NCI-H1436 (cell line): Measurements from ENCODE around the gene TSPAN18.

ENCODE experiments used
- DNase-seq: peaks from one replicate; lab custom pipeline; 2025; lab: John Stamatoyannopoulos, UW

TSPAN18 gene

DNA sequence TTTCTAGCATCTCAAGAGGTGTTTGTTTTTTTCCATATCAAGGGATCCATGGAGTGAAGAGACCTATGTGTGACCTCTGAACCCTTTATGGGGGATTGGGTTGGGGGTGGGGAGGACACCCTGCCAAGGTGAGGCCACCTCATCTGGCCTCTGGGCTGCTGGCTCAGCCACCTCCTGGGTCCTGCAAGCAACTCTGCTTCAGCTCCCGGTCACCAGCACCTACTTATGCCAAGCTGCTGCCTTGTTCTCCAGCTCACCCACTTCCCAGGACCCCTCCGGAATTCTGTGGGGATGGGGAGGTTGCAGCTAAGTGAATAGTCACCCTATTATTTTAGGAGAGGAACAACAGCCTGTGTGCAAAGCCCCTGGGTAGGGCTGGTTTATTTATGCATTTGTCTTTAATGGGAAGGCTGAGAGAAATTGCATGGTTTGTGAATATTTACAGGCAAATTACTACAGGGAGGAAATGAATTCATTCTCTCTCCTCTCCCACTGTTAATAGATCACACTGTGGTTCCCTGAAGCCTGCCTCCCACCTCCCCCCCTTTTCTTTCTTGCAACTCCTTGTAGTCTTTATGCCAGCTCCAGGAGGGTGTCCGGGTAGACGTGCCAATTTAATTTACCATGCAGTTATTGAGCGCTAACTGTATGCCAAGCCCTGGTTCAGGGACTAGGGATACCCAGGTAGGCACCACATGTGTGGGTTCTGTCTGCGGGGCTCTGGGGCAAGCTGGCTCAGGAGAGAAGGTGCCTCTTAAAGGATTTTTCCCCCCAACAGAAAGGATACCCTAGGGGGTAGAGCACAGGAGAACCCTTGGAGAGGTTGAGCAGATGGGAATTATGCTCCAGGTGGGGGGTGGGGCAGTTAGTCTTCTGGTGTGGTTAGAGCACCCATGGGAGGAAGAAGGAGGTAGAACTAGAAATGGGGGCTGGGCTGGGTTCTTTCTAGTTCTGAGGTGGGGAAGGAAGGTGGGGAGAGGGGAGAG lies 50.7 kb downstream of the TSPAN18 start:
- DNase-seq = no peak

DNA sequence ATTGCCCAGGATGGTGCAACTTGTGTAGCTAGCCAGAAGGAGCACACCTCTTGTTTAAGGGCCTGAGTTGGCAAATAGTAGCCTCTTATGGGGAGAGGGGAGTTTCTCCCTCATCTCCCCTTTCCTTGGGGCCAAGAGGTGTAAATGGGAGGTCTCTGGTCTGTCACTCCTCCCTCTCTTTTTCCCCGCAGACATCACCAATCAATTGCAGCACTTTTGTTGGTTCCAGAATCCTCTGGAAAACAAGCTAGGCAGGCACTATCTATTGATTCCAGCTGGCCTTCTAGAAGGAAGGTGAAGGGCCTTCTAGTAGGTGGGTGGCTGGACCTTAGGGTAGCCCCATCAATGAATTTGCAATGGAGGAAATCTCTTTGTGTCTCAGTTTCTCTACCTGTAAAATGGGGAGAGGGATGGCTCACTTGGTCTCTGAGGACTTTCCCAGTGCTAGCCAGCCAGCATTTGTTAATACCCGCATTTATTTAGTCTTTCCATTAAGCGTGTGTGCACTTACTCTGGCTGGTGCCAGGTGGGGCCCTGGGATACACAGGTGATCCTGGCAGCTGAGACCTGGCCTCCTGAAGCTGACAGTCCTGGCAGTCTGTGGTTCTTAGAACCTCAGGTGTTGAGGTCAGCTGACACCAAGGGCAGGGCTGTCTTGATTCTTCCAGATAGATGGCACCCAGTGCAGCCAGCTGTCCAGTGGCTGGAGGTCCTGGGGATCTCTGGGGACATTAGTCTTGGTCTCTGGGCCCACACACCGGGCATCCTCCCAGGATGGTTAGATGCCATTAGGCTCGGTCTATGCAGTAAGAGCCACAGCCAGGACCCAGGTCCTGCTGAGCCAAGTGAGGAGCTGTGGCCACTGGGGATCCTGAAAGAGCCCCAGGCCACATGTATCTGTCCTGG lies 51.7 kb downstream of the TSPAN18 start:
- no peak for DNase-seq

- DNase-seq = no peak
Measured at GRCh38 chr11:44779736-44780520, 53.2 kb downstream of the TSPAN18 start.

GRCh38 chr11:44780940-44781631 lies 54.3 kb downstream of the TSPAN18 start:
- no peak for DNase-seq

- no peak for DNase-seq
Measured at GRCh38 chr11:44781655-44782054, 54.9 kb downstream of the TSPAN18 start.

- no peak for DNase-seq
Measured at GRCh38 chr11:44782478-44782877, 55.7 kb downstream of the TSPAN18 start.

DNA sequence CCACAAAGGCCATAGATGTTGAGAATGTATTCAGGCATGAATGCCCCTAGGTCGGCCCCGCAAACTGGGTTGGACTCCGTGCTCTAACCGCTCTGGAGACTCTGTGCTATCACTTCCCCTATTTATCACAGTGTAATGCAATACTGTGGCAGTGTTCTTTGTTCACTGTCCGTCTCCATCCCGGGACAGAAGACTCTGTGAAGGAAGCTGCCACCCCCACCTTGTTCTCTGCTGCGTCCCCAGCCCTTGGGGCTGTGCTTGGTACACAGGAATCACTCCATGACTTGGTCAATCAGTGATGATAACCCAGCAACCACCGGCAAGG lies 57.6 kb downstream of the TSPAN18 start:
- DNase-seq = no peak

- DNase-seq = no peak
Measured at GRCh38 chr11:44784851-44785250, 58.1 kb downstream of the TSPAN18 start.

- no peak for DNase-seq
Measured at GRCh38 chr11:44785856-44786607, 59.3 kb downstream of the TSPAN18 start.

DNA sequence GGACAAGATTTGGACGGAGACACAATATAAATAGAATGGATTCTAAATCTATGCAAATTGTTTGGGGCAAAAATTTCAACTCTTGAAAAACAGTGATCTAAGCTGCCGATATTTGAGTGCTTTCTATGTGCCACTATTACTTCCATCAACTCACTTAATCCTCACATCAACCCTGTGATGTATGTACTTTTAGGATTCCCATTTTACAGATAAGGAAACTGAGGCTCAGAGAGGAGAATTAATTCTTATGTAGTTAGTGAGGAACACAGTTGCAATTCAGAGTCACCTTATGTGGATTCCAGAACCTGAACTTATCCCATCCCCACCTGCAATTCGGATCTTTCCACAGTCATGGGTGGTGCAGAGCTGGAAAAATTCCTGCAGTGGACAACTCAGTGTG lies 60.3 kb downstream of the TSPAN18 start:
- no peak for DNase-seq

GRCh38 chr11:44787981-44788380 lies 61.2 kb downstream of the TSPAN18 start:
- no peak for DNase-seq

GRCh38 chr11:44788536-44789261 lies 61.9 kb downstream of the TSPAN18 start:
- no peak for DNase-seq

DNA sequence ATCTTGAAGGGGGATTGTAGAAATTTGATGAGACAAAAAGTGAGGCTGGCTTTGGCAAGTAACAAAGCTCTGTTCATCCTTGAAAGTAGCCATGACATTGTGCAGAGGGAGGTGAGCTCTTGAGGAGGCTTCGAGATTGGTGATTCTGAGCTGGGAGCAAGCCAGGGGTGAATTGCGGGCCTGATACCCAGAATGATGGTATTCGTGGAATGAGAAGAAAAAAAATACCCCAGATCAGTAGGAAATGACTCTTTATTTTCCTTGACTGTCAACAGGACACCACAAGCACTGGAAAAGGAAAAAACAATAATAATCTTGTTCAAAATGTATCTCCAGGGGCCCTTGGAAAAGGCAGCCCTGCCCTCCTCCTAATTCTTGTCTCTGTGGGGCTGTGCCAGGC lies 62.7 kb downstream of the TSPAN18 start:
- no peak for DNase-seq

GRCh38 chr11:44790211-44790610 lies 63.4 kb downstream of the TSPAN18 start:
- DNase-seq = no peak

- no peak for DNase-seq
Measured at GRCh38 chr11:44791316-44791925, 64.7 kb downstream of the TSPAN18 start.

DNA sequence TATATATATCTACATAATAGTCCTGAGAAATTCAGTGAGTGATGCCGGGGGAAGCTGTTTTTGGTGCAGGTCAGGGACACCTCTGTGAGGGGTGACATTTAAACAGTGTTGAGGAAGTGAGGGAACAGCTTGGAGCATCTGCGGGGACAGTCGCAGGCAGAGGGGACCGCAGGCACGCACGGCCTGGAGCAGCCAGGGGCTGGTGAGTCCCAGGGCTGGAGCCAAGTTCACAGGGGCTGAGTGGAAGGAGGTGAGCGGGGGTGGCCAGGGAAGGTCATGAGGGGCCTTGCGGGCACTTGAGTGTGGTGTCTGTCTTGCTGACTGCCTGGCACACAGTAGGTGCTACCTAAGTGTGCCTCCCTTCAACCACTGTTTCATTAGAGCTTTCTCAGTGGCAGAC lies 65.4 kb downstream of the TSPAN18 start:
- no peak for DNase-seq

- no peak for DNase-seq
Measured at GRCh38 chr11:44793350-44794090, 66.8 kb downstream of the TSPAN18 start.

DNA sequence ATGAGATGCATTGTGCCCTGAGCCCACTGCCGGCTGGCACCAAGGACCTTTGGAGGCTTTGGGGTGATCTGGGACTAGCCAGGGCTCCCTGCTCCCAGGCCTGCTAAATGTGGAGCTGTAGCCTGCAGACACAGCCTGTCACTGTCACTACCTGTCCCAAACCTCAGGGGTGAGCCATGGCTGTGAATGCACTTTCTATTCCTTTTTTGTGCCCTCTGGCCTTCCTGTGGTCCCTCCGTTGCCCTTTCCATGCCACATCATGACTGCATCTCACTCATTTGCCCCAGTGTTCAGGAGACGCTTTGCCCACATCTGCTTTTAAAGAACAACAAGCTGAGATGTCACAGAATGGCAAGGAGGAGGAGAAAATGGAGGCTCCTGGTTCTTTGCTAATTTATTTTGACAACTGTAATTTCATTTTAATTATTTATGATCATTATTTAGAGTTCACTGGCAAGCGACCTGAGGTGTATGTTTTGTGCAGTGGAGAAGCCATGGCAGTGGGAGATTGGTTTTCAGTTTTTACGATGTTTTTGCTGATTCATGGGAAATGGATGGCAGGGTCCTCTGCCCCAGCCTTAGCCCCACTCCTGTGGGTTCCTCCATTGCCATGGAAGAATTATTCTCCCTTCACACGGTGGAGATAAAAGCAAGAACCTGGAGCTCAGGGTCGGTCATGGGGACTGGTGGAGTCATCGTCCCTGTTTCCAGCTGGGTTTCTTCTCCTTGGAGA lies 69.2 kb downstream of the TSPAN18 start:
- DNase-seq = no peak
